GM18505 (cell line): ENCODE data around the gene YIPF7.

Experiments
- ATAC-seq: cut with Tn5 transposase; IDR thresholded peaks from one replicate; pipeline ENCODE4 v1.9.1; 2021; ENCODE audit not compliant: unreplicated experiment
- POLR2A ChIP-seq: IDR thresholded peaks from 4 replicates; pipeline ENCODE4 v1.6.1; 2011; ENCODE audit warnings: borderline replicate concordance; ENCODE audit not compliant: insufficient read depth, insufficient read length; ENCODE audit errors: extremely low read depth

YIPF7 gene

GRCh38 chr4:44651425-44651824, at the start of gene YIPF7:
TSS of gene YIPF7 (minus strand) at chr4:44651625. CDS start at chr4:44650100, 1,525 bp downstream.
- TF ChIP-seq POLR2A = no peak
- ATAC-seq = no peak

- no peak for ATAC-seq
- no peak for TF ChIP-seq POLR2A
Measured at GRCh38 chr4:44701037-44701436, 49.6 kb upstream of the YIPF7 start.

GRCh38 chr4:44700427-44700826, 49.0 kb upstream of the YIPF7 start:
- no peak for ATAC-seq
- no peak for TF ChIP-seq POLR2A

GRCh38 chr4:44684648-44685047, 33.2 kb upstream of the YIPF7 start:
- ATAC-seq = no peak
- no peak for TF ChIP-seq POLR2A

GRCh38 chr4:44679060-44679459, 27.6 kb upstream of the YIPF7 start:
- TF ChIP-seq POLR2A = no peak
- peak; percentile 0 for ATAC-seq

- ATAC-seq = peak; percentile 96
- TF ChIP-seq POLR2A = peak; percentile 97
Measured at GRCh38 chr4:44678094-44679041, 26.9 kb upstream of the YIPF7 start, which contains the start of gene GUF1. TSS of gene GUF1 (plus strand) at chr4:44678420. CDS start at chr4:44678623, 203 bp downstream.

- TF ChIP-seq POLR2A = no peak
Measured at GRCh38 chr4:44675366-44675765, 23.9 kb upstream of the YIPF7 start.

GRCh38 chr4:44674471-44674870, 23.0 kb upstream of the YIPF7 start:
- ATAC-seq = no peak

More at GRCh38 chr4:44675366-44675765, 23.9 kb upstream of the YIPF7 start:
- no peak for ATAC-seq

GRCh38 chr4:44671636-44672035, 20.2 kb upstream of the YIPF7 start:
- no peak for ATAC-seq
- no peak for TF ChIP-seq POLR2A

More at GRCh38 chr4:44674471-44674870, 23.0 kb upstream of the YIPF7 start:
- TF ChIP-seq POLR2A = no peak

- ATAC-seq = no peak
- no peak for TF ChIP-seq POLR2A
Measured at GRCh38 chr4:44670506-44671199, 19.2 kb upstream of the YIPF7 start.

- ATAC-seq = no peak
- no peak for TF ChIP-seq POLR2A
Measured at GRCh38 chr4:44668526-44668925, 17.1 kb upstream of the YIPF7 start.

- no peak for ATAC-seq
- TF ChIP-seq POLR2A = no peak
Measured at GRCh38 chr4:44663539-44664263, 12.3 kb upstream of the YIPF7 start.

GRCh38 chr4:44662623-44663005, 11.2 kb upstream of the YIPF7 start:
- TF ChIP-seq POLR2A = no peak
- ATAC-seq = no peak

GRCh38 chr4:44661940-44662622, 10.7 kb upstream of the YIPF7 start:
- no peak for TF ChIP-seq POLR2A
- ATAC-seq = no peak
